MCF 10A (cell line): ENCODE results near the gene DOCK8. TPM values are rescaled to one million over a fixed set of nuclear protein-coding genes. Genes with fewer than 3 reads are reported as not detected.

Experiments
- BruUV-seq: library from RNA; stranded (reverse); fragments of 400-500 nt; replicated peaks from 2 replicates; lab custom pipeline; 2021; lab: Mats Ljungman, UMichigan
- CTCF ChIA-PET: fragments of 300-600 bp; sonication (Branson Sonifier 250); formaldehyde crosslinking; extraction: SDS; loops from one replicate; lab custom pipeline; 2021; ENCODE audit warnings: antibody characterized with exemption, inconsistent platforms; lab: Yijun Ruan, JAX
- POLR2A ChIA-PET: fragments of 300-600, 350-650 bp; sonication (Branson Sonifier 250); formaldehyde crosslinking; extraction: SDS; loops from one replicate; lab custom pipeline; 2020; ENCODE audit warnings: antibody characterized with exemption, inconsistent platforms; lab: Yijun Ruan, JAX
- DNase-seq: peaks from one replicate; pipeline ENCODE4 v3.0.0-alpha.2; 2018; ENCODE audit not compliant: unreplicated experiment
- H3K27ac Mint-ChIP-seq: one replicate; pipeline ENCODE4 v1.8.0; 2022; ENCODE audit warnings: mild to moderate bottlenecking, low read depth, mixed read lengths; ENCODE audit not compliant: unreplicated experiment
- H3K27me3 Mint-ChIP-seq: one replicate; pipeline ENCODE4 v1.8.0; 2022; ENCODE audit warnings: mixed read lengths; ENCODE audit not compliant: insufficient read depth, unreplicated experiment
- H3K36me3 Mint-ChIP-seq: one replicate; pipeline ENCODE4 v1.8.0; 2022; ENCODE audit warnings: mild to moderate bottlenecking, moderate library complexity, mixed read lengths; ENCODE audit not compliant: insufficient read depth, unreplicated experiment
- H3K4me1 Mint-ChIP-seq: one replicate; pipeline ENCODE4 v1.8.0; 2022; ENCODE audit warnings: mixed read lengths; ENCODE audit not compliant: insufficient read depth, unreplicated experiment
- H3K4me3 Mint-ChIP-seq: one replicate; pipeline ENCODE4 v1.8.0; 2022; ENCODE audit warnings: mild to moderate bottlenecking, moderate library complexity, mixed read lengths; ENCODE audit not compliant: unreplicated experiment
- H3K9me3 Mint-ChIP-seq: one replicate; pipeline ENCODE4 v1.8.0; 2022; ENCODE audit warnings: mixed read lengths; ENCODE audit not compliant: unreplicated experiment
- CTCF ChIP-seq: fragments of 200-600 bp; IDR thresholded peaks from one replicate; pipeline ENCODE4 v1.8.0; 2022; ENCODE audit warnings: antibody characterized with exemption, mild to moderate bottlenecking; ENCODE audit not compliant: unreplicated experiment
- intact Hi-C: fragments of 100-400 bp; cut with micrococcal nuclease; formaldehyde crosslinking; loops from 2 replicates; pipeline ENCODE4 v1.14.1; 2022
- total RNA-seq: library from RNA; stranded (reverse); gene quantifications from 2 replicates; pipeline ENCODE4 v1.2.3, GENCODE V29; 2022

The DOCK8 gene
- total RNA-seq, 1 experiment from 2014 or later, result 5.2 TPM

GRCh38 chr9:447230-448025 lies 232.8 kb downstream of the DOCK8 start:
- Mint-ChIP-seq H3K4me3 (peak overlapping the region; percentile 78), H3K27me3 (no peaks in the 10 kb centered on the region), H3K36me3 (peaks cover 30% of the 10 kb centered on the region), H3K9me3 (no peaks in the 10 kb centered on the region), H3K4me1 (peaks cover 37% of the 10 kb centered on the region), H3K27ac (peak overlapping the region; percentile 93)
- no peak for TF ChIP-seq CTCF
- intact Hi-C loops, result loop anchor here (2.0 kb wide), 2 partner anchors 29 to 57 kb away; partner anchors contain the start of gene KANK1
- BruUV-seq, result TSS peak; percentile 93
- POLR2A ChIA-PET, result interaction anchor here (0.6 to 6.7 kb wide), 29 partner anchors 10 to 314 kb away, joined by 3 to 124 read pairs (median 4); partner anchors contain the start of gene KANK1
- DNase-seq, result peak; percentile 89
- CTCF ChIA-PET, result interaction anchor here (0.6 to 3.1 kb wide), 16 partner anchors 10 to 359 kb away, joined by 3 to 17 read pairs (median 4); partner anchors contain the start of gene DOCK8

- DNase-seq, result no peak
Observed at GRCh38 chr9:450057-450456, 235.4 kb downstream of the DOCK8 start.

GRCh38 chr9:450561-450960 lies 235.9 kb downstream of the DOCK8 start:
- Mint-ChIP-seq H3K4me1 (peaks cover 29% of the 10 kb centered on the region), H3K27ac (no peak overlapping the region), H3K4me3 (no peak overlapping the region), H3K9me3 (no peaks in the 10 kb centered on the region), H3K36me3 (peaks cover 56% of the 10 kb centered on the region), H3K27me3 (no peaks in the 10 kb centered on the region)
- intact Hi-C loops, result no loop called here
- no TSS peak for BruUV-seq
- DNase-seq, result no peak
- ChIA-PET CTCF (no interaction called here), POLR2A (no interaction called here)
- TF ChIP-seq CTCF, result no peak

More at GRCh38 chr9:450057-450456, 235.4 kb downstream of the DOCK8 start:
- Mint-ChIP-seq H3K27me3 (no peaks in the 10 kb centered on the region), H3K27ac (no peak overlapping the region), H3K9me3 (no peaks in the 10 kb centered on the region), H3K4me1 (peaks cover 34% of the 10 kb centered on the region), H3K36me3 (peaks cover 53% of the 10 kb centered on the region), H3K4me3 (no peak overlapping the region)
- POLR2A ChIA-PET, result interaction anchor here (0.7 to 6.7 kb wide), 4 partner anchors 13 to 105 kb away, joined by 3 to 124 read pairs (median 36); partner anchors contain the start of gene KANK1
- CTCF ChIA-PET, result interaction anchor here (1.1 kb wide), 1 partner anchor 10 kb away, joined by 3 read pairs; no protein-coding TSS in a partner anchor
- no peak for TF ChIP-seq CTCF
- no TSS peak for BruUV-seq
- intact Hi-C loops, result no loop called here

GRCh38 chr9:453832-454231 lies 239.2 kb downstream of the DOCK8 start:
- H3K27me3 Mint-ChIP-seq, result no peaks in the 10 kb centered on the region
- H3K27ac Mint-ChIP-seq, result no peak overlapping the region
- POLR2A ChIA-PET, result interaction anchor here (1.2 kb wide), 1 partner anchor 34 kb away, joined by 4 read pairs; no protein-coding TSS in a partner anchor
- H3K9me3 Mint-ChIP-seq, result no peaks in the 10 kb centered on the region
- no peak for DNase-seq
- intact Hi-C loops, result no loop called here
- H3K4me3 Mint-ChIP-seq, result no peak overlapping the region
- no peaks in the 10 kb centered on the region for H3K4me1 Mint-ChIP-seq
- BruUV-seq, result no TSS peak
- peaks cover 56% of the 10 kb centered on the region for H3K36me3 Mint-ChIP-seq
- CTCF ChIA-PET, result interaction anchor here (1.2 kb wide), 1 partner anchor 17 kb away, joined by 5 read pairs; no protein-coding TSS in a partner anchor
- TF ChIP-seq CTCF, result no peak
